ENCODE measurements around the gene MRPL1.
A peak's percentile ranks its signal among the peaks of the same experiment; 100 is the strongest.
"Not testable (repeated sequence)": the region's sequence is repeated elsewhere in the genome, so short reads cannot be mapped to it uniquely, and the experiment has no call there.

MRPL1 gene

DNA sequence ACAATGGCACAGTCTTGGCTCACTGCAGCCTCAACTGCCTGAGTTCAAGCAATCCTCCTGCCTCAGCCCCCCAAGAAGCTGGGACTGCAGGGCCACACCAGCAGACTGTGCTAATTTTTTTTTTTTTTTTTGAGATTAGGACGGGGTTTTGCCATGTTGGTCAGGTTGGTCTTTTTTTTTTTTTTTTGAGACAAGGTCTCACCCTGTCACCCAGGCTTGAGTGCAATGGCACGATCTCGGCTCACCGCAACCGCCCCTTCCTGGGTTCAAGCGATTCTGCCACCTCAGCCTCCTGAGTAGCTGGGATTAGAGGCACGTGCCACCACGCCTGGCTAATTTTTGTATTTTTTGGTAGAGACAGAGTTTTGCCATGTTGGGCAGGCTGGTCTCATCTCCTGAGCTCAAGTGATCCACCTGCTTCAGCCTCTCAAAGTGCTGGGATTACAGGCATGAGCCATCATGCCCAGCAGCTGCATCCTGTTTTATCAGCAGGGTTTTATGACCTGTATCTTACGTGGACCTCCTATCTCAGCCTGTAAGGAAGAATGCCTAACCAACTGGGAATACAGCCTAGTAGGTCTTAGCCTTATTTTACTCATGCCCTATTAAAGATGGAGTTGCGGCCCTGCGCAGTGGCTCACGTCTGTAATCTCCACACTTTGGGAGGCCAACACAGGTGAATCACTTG, 13.2 kb upstream of the MRPL1 start:
- no peak for DNase-seq (ENCODE audit: low read depth)

DNA sequence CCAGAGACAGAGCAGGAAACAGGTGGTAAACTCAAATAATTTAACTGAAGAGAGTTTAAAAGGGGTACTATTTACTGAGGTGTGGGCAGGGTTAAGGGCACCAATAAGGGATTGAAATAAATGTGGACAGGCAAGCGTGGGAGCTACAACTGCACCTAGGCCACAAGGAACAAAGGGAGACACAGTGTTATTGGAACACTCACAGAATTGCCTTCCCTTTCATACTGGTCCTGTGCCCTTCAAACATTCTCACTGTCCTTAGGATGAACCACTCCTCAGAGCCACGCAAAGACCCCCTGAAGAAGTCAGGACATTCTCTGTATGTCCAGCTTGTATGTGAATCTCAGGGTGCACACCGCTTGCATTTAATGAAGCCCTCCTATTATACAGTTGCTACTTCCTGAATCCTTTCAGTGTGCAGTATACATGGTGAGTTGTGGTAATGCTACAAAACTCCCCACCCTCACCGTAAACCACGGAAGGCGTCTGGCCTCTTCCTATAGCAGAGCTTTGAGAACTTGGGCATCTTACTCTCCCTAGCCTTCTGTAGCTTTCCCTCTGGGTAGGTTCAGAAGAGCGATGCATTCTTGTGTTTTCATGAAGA, 9.6 kb upstream of the MRPL1 start:
- no peak for DNase-seq (ENCODE audit: low read depth)

DNA sequence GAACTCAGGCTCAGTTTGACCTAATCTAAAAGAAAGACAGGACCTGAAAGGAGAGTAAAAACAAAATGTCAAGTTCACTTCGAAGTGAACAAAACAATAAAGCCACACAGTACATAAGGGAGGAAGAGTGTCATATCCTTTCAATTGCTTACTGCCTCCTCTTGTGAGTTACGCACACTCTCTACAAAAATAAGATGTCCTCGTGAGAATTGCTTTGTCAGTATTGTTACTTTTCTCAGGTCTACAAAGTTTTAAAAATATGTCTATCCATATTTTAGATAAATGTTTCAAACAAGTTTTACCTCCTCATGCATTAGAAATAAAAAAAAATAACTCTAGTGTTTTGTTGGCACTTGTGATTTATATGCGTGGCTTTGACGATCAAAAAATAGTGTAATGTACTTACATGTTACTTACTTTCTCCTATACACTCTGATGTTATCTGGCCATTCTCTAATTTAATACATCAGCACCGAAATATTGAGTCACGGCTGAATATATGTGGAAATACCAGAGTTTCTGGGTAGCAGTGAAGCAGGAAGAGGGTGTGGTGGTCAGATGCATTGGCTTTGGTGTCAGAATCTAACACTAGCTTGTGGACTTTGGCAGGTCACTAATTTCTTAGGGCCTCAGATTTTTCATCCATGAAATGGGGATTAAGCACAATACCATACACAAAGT, 8.1 kb upstream of the MRPL1 start:
- DNase-seq (ENCODE audit: low read depth): no peak

DNA sequence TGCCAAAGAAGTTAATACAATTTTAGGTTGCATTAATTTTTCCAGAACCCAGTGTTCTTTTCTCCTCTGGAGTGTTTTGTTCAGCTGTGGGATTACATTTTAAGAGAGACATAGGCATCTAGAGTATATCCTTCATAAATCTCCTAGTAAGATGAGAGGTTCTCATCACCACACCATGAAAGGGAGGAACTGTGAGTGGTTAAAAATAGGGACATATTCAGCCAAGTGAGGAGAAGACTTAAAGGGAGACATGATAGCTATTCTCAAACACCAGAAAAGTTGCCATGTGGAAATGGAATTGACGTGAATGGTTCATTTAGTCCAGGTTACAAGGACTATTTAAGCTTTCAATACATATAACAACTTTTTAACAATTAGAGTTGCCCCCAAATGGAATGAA, 6.5 kb upstream of the MRPL1 start:
- no peak for DNase-seq (ENCODE audit: low read depth)

DNA sequence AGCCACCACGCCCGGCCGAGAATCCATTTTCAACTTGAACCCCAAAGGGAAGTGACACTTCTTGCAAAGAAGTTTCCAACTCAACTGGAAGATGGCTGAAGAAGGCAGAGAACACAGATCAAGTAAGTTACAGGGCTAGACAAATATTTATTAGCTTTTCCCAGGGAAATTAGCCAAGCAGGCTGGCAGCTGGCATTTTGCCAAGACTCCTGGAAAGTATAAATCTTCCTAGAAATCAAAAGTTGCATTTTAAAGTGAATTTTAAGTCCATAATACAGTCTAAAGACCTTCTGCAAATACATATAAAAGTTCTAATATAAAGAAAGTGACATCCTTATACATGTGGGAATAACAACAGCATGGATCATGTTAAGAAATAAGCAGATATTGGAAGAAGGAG, 3.4 kb upstream of the MRPL1 start:
- DNase-seq (ENCODE audit: low read depth): no peak

DNA sequence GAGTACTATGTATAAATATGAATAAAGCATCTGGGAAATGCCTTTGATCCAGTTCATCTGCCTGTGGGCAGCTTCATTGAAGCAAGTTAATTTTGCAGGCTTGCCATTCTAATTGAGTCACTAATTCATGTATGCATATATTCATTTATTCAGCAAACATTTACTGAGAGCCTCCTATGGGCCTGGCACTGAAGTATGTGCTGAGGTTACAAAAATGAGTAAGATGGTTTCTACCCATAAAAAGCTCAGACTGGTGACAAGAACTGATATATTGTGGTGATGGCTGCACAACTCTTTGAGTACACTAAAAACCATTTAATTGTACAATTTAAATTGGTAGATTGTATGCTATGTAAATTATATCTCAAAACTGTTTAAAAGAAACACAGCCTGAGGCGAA, 1.1 kb upstream of the MRPL1 start:
- no peak for DNase-seq (ENCODE audit: low read depth)

DNA sequence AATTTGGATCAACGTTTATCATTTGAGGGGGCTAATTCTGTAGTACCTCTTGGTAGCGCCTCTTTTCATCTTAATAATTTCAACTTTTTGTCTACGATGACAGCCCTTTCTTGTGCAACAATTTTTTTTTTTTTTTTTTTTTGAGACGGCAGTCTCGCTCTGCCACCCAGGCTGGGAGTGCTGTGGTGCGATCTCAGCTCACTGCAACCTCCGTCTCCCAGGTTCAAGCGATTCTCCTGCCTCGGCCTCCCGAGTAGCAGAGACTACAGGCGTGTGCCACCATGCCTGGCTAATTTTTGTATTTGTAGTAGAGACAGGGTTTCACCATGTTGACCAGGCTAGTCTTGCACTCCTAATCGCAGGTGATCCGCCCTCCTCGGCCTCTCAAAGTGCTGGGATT, 711 bp downstream of the MRPL1 start:
- DNase-seq (ENCODE audit: low read depth): not testable (repeated sequence)

DNA sequence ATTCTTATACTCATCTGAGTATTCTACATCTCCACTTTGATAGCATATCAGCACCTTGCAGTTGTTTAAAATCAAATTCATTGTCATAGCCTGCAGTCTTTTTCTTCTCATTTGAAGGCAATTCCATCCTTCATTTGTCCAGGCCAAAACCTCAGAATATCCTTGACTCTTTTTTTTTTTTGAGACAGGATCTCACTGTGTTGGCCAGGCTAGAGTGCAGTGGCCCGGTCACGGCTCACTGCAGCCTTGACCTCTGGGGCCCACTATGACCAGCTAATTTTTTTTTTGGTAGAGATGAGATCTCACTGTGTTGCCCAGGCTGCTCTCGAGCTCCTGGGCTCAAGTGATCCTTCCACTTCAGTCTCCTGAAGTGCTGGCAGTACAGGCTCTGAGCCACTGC, 2.6 kb downstream of the MRPL1 start:
- DNase-seq (ENCODE audit: low read depth): no peak

DNA sequence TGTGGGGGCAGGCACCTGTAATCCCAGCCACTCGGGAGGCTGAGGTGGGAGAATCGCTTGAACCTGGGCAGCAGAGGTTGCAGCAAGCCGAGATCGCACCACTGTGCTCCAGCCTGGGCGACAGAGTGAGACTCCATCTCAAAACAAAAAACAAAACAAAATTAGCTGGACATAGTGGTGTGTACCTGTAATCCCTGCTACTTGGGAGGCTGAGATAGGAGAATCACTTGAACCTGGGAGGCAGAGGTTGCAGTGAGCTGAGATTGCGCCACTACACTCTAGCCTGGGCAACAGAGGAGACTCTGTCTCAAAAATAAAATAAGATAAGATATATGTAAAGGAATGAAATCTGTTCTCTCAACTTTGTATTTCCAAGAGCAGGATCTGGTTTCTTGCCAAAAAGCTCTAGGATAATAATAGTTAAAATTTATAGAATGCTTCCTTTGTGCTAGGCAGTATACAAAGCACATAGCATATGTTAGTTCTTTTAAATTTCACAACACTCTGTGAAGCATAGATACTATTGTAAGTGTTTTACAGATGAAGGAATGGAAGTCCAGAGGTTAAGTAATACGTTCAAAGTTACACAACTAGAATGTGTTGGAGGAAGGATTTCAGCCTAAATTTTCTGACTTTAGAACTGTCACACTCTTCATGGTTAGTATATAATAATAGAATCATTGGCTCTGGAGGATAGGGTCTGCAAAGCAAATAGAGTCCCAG, 10.3 kb downstream of the MRPL1 start:
- peak; percentile 28 for DNase-seq (ENCODE audit: low read depth)

DNA sequence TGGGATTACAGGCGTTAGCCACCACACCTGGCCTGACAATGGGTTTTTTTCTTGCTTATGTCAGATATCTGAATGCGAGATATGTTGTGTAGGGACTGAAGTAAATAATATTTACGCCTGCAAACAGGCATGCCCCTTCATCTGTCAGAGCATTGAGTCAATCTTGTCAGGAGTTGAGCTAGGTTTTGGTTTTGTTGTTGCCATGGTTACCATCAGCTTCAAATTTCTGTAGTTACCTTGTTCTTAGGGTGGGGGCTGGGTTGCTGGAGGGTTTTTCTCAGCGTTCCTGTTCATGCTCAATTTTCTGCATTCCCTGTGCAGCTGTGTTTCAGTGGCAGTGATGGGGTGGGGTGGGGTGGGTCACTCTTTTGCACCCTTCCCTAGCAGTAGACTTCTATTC, 14.5 kb downstream of the MRPL1 start:
- no peak for DNase-seq (ENCODE audit: low read depth)

DNA sequence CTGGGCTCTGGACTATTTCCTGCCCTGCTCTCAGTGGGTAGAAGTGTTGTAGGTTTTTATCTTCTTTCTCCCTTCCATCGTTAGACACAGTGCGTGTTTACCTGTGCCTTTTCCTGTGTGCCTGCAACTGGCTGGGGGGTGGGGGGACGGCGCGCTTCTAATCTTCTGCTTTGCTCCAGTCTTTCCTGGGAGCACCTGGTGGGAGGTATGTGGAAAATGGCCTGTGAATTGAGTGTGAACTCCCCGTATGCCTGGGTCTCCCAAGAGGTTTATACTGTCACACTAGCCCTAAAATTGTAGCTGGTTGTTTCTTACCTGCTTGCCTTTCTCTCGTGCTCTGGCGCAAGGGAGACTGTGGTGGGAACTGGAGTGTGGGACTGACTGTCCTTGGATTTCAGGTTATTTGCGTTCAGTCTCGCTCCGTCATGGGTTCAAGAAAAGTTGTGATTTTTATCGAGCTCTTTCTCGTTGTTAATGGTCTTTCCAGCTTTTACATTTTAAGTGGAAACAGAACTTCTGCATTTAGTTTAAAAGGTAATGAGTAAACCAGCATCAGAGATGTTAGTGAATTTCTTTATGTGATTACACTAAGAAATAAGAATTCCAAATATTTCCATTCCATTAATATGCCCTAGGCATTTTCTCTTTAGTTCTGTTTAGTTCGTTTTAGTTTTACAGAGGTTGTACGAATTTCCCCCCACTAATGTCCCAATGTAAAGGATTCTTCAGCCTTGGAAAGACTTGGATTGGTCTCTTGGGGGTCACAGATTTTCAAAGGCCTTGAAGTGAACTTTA, 15.3 kb downstream of the MRPL1 start:
- DNase-seq (ENCODE audit: low read depth): no peak

DNA sequence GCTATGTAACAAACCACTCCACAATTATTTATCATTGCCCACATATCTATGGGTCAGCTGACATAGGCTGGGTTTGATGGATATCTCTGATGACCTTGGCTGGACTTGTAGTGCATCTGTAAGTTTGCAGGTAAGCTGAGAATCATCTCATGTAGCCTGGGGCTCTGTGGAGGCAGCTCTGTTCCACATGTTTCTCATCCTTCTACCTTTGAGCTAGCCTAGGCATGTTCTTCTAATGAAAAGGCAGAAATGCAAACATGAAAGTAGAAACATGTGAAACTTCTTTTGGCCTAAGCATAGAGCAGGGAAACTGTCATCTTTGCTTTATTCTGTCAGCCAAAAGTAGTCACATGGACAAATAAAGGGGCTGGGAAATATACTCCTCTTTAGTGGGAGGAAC, 18.2 kb downstream of the MRPL1 start:
- DNase-seq (ENCODE audit: low read depth): no peak

DNA sequence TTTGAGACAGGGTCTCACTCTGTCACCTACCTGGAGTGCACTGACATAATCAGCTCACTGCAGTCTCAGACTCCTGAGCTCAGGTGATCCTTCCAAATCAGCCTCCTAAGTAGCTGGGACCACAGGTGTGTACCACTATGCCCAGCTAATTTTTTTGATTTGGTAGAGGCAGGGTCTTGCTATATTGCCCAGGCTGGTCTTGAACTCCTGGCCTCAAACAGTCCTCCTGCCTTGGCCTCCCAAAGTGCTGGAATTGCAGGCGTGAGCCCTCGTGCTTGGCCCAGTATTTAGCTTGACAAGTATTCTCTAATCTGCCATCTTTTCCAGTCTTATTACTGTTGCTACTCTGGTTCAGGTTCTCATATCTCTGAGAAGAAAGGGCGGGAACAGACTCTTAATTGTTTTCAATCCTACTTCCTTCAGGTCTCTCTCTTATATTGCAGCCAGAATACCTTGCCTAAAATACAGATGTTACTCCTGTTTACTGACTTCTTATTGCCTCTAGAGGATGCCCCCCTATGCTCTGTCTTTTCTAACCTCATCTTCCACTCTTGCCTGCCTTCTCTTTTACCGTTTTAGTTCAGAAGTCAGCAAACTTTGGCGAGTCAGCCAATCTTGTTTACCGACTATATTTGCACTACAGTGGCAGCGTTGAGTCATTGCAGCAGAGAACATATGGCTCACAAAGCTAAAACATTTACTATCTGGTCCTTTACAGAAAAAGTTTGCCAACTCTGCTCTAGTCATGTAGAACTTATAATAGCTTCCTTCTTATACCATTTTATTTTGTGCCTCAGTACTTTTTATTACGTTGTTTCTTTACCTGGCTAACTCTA, 19.0 kb downstream of the MRPL1 start:
- DNase-seq (ENCODE audit: low read depth): peak; percentile 62

DNA sequence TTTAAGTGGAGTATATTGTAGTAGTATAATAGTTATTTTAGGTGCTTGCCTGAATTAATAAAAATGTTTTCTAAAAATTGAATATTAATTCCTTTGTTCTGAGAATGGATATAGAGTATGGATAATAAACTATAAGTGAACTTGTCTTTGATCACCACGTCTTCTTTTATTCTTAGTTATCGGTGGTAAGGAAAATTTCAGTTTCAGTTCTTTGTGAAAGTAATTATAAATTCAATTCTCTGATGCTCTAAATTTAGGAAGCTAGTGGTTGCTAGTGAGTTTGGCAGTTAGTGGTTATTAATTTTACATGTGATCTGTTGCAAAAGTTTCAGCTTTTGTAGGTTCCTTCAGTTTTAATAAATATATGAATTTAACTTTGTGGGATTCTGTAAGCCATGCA, 30.8 kb downstream of the MRPL1 start:
- no peak for DNase-seq (ENCODE audit: low read depth)

DNA sequence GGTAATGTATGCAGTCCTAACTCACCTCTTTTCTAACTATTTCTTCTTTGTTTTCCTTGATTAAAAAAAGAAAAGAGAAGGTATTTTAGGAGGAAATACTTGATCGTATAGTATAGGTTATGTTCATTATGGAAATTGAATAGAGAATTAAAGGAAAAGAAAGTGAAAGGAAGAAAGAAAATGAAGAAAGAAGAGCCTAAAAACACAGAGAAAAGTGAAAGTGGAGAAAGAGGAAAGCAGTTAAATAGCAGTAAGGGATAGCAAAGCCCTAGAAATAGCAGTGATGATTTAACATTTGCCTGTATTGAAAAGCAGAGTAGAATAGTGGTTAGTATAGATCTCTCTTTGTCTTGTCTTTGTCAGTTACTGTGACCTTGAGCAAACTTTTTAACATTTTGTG, 37.0 kb downstream of the MRPL1 start:
- no peak for DNase-seq (ENCODE audit: low read depth)

DNA sequence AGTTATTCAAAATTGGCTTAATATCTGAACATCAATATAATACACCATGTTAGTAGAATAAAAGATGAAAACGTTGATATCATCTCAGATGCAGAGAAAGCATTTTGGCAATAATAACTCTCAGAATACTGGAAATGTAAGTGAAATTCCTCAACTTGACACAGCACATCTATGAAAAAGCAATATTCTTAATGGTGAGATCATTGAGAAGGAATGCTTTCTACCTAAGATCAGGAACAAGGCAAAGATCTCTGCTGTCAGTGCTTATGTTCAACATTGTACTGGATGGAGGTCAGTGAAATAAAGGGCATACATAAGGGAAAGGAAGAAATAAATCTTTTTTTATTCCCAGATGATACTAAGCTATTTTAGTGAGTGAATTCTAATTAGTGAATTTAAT, 40.6 kb downstream of the MRPL1 start:
- no peak for DNase-seq (ENCODE audit: low read depth)

DNA sequence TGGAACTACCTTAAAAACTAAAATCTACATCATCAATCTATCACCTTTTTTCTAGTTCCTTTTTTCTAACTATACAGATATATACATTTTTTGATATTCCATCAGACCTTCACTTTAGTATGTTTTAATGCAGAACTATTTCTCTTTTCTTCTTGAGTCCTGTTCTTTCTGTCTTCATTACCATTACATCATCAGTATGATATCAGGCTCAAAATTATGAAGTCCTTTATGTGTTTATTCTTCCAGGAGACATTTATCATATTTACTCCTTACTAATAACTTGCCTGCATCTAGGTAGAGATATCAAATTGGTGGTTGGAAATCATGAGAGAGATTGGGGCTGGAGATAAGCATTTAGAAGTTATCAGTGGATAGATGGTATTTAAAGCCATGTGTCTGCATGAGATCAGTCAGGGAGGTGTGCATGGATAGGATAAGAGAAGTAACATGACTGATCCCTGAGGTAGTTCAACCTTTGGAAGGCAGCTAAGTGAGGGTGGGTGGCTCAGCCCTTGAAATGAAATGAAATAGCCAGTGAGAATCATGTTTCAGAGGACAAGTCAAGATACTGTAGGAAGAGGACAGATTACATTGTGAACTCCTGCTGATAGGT, 43.1 kb downstream of the MRPL1 start:
- no peak for DNase-seq (ENCODE audit: low read depth)

DNA sequence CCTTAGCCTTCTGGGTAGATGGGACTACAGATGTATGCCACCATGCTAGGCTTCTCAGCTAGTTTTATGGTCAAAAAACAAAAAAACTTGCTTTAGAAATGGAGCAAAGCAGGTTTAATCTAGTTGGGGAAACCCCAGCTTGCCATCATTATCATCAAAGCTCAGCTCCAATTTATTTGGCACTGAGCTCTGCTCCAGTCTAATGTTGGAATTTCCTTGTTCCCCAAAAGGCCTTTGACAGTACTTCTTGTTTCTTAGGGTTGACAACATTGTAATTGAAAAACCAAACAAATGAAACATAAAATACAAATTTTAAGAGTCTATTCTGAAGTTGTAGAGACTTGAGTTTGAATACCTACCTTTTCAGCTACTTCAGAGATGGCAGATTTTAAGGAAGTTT, 48.0 kb downstream of the MRPL1 start:
- no peak for DNase-seq (ENCODE audit: low read depth)

DNA sequence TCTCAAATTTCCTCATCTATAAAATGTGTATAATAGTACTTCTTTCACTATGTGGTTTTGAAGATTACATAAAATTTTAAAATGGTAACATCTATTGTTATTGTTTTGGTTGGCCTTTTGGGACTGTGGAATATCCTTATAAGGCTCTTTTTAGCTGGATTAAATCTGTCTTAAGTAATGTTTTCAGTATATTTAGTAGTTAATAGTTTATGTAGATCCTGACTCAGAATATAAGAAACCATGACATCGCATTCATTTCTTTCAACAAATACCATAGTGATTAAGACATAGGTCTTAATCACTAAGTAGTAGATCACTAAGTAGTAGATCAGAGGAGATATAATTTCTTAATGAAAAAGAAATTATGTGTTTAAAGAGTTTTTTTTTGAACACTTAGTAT, 48.5 kb downstream of the MRPL1 start:
- no peak for DNase-seq (ENCODE audit: low read depth)

DNA sequence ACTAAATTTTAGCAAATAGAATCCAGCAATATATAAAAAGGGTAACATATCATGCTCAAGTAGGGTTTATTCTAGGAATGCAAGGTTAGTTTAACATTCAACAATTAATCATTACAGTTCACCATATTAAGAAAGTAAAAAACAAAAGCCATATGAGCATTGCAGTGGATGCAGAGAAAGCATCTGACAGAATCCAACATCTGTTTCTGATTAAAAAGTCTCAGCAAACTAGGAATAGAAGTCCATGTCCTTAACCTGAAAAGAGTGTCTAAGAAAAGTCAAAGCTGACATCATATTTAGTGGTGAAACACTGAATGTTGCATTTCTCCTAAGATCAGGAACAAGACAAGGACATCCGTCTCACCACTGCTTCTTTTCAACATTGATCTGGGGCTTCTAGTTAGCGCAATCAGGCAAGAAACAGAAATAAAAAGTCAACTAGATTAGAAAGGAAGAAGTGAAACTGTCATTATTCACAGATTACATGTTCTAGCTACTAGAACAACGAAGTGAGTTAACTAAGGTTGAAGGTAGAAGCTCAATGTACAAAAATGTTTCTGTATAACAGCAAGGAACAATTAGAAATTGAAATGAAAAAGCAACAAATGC, 49.3 kb downstream of the MRPL1 start:
- DNase-seq (ENCODE audit: low read depth): no peak
